Body of pancreas (tissue), 4 donors: ENCODE data around the gene NECAB3.

Experiments
- POLR2A ChIP-seq, 3 donors: fragments of 450-650 bp; IDR thresholded peaks; one replicate each; pipeline ENCODE4 v1.6.1; 2016; ENCODE audit warnings: antibody characterized with exemption in 3 of 3, mild to moderate bottlenecking in 2 of 3
- TF ChIP-seq, protein P1 (sequence below), 7 experiments: fragments of 450-650 bp in 4 of 7; fragments of 200-600 bp in 3 of 7; sonication (generic) in 3 of 7; IDR thresholded peaks; one replicate each; pipeline ENCODE4 v1.5.1; 2016 to 2019; ENCODE audit warnings: antibody characterized with exemption in 7 of 7

GRCh38 chr20:33694639-33695012 is 20.4 kb upstream of the NECAB3 start:
- TF ChIP-seq, protein P1, sequence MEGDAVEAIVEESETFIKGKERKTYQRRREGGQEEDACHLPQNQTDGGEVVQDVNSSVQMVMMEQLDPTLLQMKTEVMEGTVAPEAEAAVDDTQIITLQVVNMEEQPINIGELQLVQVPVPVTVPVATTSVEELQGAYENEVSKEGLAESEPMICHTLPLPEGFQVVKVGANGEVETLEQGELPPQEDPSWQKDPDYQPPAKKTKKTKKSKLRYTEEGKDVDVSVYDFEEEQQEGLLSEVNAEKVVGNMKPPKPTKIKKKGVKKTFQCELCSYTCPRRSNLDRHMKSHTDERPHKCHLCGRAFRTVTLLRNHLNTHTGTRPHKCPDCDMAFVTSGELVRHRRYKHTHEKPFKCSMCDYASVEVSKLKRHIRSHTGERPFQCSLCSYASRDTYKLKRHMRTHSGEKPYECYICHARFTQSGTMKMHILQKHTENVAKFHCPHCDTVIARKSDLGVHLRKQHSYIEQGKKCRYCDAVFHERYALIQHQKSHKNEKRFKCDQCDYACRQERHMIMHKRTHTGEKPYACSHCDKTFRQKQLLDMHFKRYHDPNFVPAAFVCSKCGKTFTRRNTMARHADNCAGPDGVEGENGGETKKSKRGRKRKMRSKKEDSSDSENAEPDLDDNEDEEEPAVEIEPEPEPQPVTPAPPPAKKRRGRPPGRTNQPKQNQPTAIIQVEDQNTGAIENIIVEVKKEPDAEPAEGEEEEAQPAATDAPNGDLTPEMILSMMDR (IDR thresholded peaks at IDR 0.05), result no peak
- no peak for TF ChIP-seq POLR2A (IDR thresholded peaks at IDR 0.05)
